Measurements from ENCODE around the gene ATXN7L2. TPM values are rescaled to one million over a fixed set of nuclear protein-coding genes. Genes with fewer than 3 reads are reported as not detected.

ATXN7L2 gene
- total RNA-seq, 4 donors from 2014 or later: 6.5 to 6.8 (median 6.5) TPM

- 67 to 68% methylated on average over 5 of the region's 5 CpGs for WGBS, 2 donors
- DNase-seq (ENCODE audit: low spot score in 2 of 2): no peak
- H3K4me3 ChIP-seq: no peak overlapping the region
- no peaks in the 10 kb centered on the region for H3K27me3 ChIP-seq
- TF ChIP-seq CTCF (IDR thresholded peaks at IDR 0.05): no peak
- TF ChIP-seq EP300 (IDR thresholded peaks at IDR 0.05): no peak
- TF ChIP-seq POLR2A (IDR thresholded peaks at IDR 0.05): no peak
- no peak overlapping the region for H3K27ac ChIP-seq
- peaks cover 0 to 50% (median 16%) of the 10 kb centered on the region in 4 donors for H3K4me1 ChIP-seq
- H3K9me3 ChIP-seq: no peaks in the 10 kb centered on the region
- peaks cover 0 to 60% (median 0%) of the 10 kb centered on the region in 3 donors for H3K36me3 ChIP-seq
These were observed 20.2 kb downstream of the ATXN7L2 start for GRCh38 chr1:109503935-109504334.

GRCh38 chr1:109504974-109505373, 21.3 kb downstream of the ATXN7L2 start:
- no peak for DNase-seq (ENCODE audit: low spot score in 2 of 2)
- Histone ChIP-seq H3K4me1 (peaks cover 0 to 46% (median 16%) of the 10 kb centered on the region in 4 donors), H3K36me3 (peaks cover 0 to 55% (median 0%) of the 10 kb centered on the region in 3 donors), H3K27ac (no peak overlapping the region), H3K9me3 (no peaks in the 10 kb centered on the region), H3K27me3 (no peaks in the 10 kb centered on the region), H3K4me3 (no peak overlapping the region)
- TF ChIP-seq EP300 (IDR thresholded peaks at IDR 0.05) (no peak), CTCF (IDR thresholded peaks at IDR 0.05) (no peak), POLR2A (IDR thresholded peaks at IDR 0.05) (no peak)
- WGBS, 2 donors: 89 to 100% methylated on average over 1 of the region's 1 CpG

GRCh38 chr1:109508001-109508872, 24.5 kb downstream of the ATXN7L2 start:
- H3K36me3 ChIP-seq: peaks cover 0 to 26% (median 0%) of the 10 kb centered on the region in 3 donors
- H3K27me3 ChIP-seq: no peaks in the 10 kb centered on the region
- peaks cover 0 to 25% (median 10%) of the 10 kb centered on the region in 4 donors for H3K4me1 ChIP-seq
- WGBS, 2 donors: 90 to 91% methylated on average over 25 of the region's 25 CpGs
- peak overlapping the region in 1 of 4 donors; percentile 82 for H3K27ac ChIP-seq
- peak overlapping the region in 2 of 4 donors; percentile 65 to 85 for H3K4me3 ChIP-seq
- no peak for TF ChIP-seq EP300 (IDR thresholded peaks at IDR 0.05)
- no peak for TF ChIP-seq POLR2A (IDR thresholded peaks at IDR 0.05)
- no peak for TF ChIP-seq CTCF (IDR thresholded peaks at IDR 0.05)
- no peaks in the 10 kb centered on the region for H3K9me3 ChIP-seq
- DNase-seq (ENCODE audit: low spot score in 2 of 2): no peak

- DNase-seq (ENCODE audit: low spot score in 2 of 2): no peak
- H3K27ac ChIP-seq: peak overlapping the region in 3 of 4 donors; percentile 66 to 82 (median 75)
- WGBS, 2 donors: 64 to 67% methylated on average over 7 of the region's 7 CpGs
- peaks cover 0 to 25% (median 0%) of the 10 kb centered on the region in 3 donors for H3K36me3 ChIP-seq
- H3K27me3 ChIP-seq: no peaks in the 10 kb centered on the region
- peaks cover 0 to 24% (median 10%) of the 10 kb centered on the region in 4 donors for H3K4me1 ChIP-seq
- TF ChIP-seq CTCF (IDR thresholded peaks at IDR 0.05) (no peak), EP300 (IDR thresholded peaks at IDR 0.05) (no peak), POLR2A (IDR thresholded peaks at IDR 0.05) (no peak)
- H3K9me3 ChIP-seq: no peaks in the 10 kb centered on the region
- peak overlapping the region; percentile 51 to 85 (median 66) for H3K4me3 ChIP-seq
These were observed 25.1 kb downstream of the ATXN7L2 start for GRCh38 chr1:109508873-109509175.

Measured in tibial nerve (tissue), 4 donors.